Measurements from ENCODE around the gene CTNNB1.

CTNNB1 gene

GRCh38 chr3:41176596-41176995 is 22.7 kb upstream of the CTNNB1 start:
- no peak overlapping the region for H3K4me3 ChIP-seq (replicated peaks in 1 of 2; ENCODE audit: low read depth in 2 of 2, low read length in 2 of 2)
- no peak for DNase-seq (ENCODE audit: low read depth in 2 of 2)
- TF ChIP-seq CTCF (IDR thresholded peaks at IDR 0.05; ENCODE audit: low read depth, low read length), result no peak

- H3K4me3 ChIP-seq (replicated peaks in 1 of 2; ENCODE audit: low read depth in 2 of 2, low read length in 2 of 2), result no peak overlapping the region
- no peak for TF ChIP-seq CTCF (IDR thresholded peaks at IDR 0.05; ENCODE audit: low read depth, low read length)
- DNase-seq (ENCODE audit: low read depth in 2 of 2), result no peak
These were observed 20.7 kb upstream of the CTNNB1 start for GRCh38 chr3:41178576-41178975.

- DNase-seq (ENCODE audit: low read depth in 2 of 2), result no peak
- no peak for TF ChIP-seq CTCF (IDR thresholded peaks at IDR 0.05; ENCODE audit: low read depth, low read length)
- H3K4me3 ChIP-seq (replicated peaks in 1 of 2; ENCODE audit: low read depth in 2 of 2, low read length in 2 of 2), result no peak overlapping the region
These were observed 18.9 kb upstream of the CTNNB1 start for GRCh38 chr3:41180396-41180795.

GRCh38 chr3:41182504-41183059 is 16.7 kb upstream of the CTNNB1 start:
- no peak overlapping the region for H3K4me3 ChIP-seq (replicated peaks in 1 of 2; ENCODE audit: low read depth in 2 of 2, low read length in 2 of 2)
- TF ChIP-seq CTCF (IDR thresholded peaks at IDR 0.05; ENCODE audit: low read depth, low read length), result no peak
- no peak for DNase-seq (ENCODE audit: low read depth in 2 of 2)

- no peak for DNase-seq (ENCODE audit: low read depth in 2 of 2)
- TF ChIP-seq CTCF (IDR thresholded peaks at IDR 0.05; ENCODE audit: low read depth, low read length), result no peak
- H3K4me3 ChIP-seq (replicated peaks in 1 of 2; ENCODE audit: low read depth in 2 of 2, low read length in 2 of 2), result no peak overlapping the region
These were observed 14.9 kb upstream of the CTNNB1 start for GRCh38 chr3:41184394-41184793.

- H3K4me3 ChIP-seq (replicated peaks in 1 of 2; ENCODE audit: low read depth in 2 of 2, low read length in 2 of 2), result no peak overlapping the region
These were observed 13.0 kb upstream of the CTNNB1 start for GRCh38 chr3:41186297-41186696.

More at GRCh38 chr3:41186297-41186696, 13.0 kb upstream of the CTNNB1 start:
- TF ChIP-seq CTCF (IDR thresholded peaks at IDR 0.05; ENCODE audit: low read depth, low read length), result no peak
- no peak for DNase-seq (ENCODE audit: low read depth in 2 of 2)

Measured in cardiac fibroblast (primary cell).